Activated naive CD4-positive, alpha-beta T cell treated with anti-CD3 and anti-CD28 coated beads, Interleukin-2, amount 10 ng/mL, durations not matched to agents 7 days and 5 days (primary cell): ENCODE data around the gene MYO18A.

Experiments used
- CTCF ChIA-PET: fragments of 350-600 bp; sonication (Branson Sonifier 250); formaldehyde crosslinking; loops from one replicate; lab custom pipeline; 2021; ENCODE audit warnings: antibody characterized with exemption; lab: Charles Lee
- DNase-seq: peaks from one replicate; pipeline ENCODE4 v3.0.0-alpha.2; 2020
- H3K27ac Mint-ChIP-seq: one replicate; pipeline ENCODE4 v1.8.0; 2021; ENCODE audit warnings: mild to moderate bottlenecking, moderate library complexity, mixed read lengths
- H3K27me3 Mint-ChIP-seq: one replicate; pipeline ENCODE4 v1.8.0; 2021; ENCODE audit warnings: mild to moderate bottlenecking, mixed read lengths
- H3K36me3 Mint-ChIP-seq: one replicate; pipeline ENCODE4 v1.8.0; 2021; ENCODE audit warnings: mixed read lengths
- H3K4me1 Mint-ChIP-seq: one replicate; pipeline ENCODE4 v1.8.0; 2021; ENCODE audit warnings: mixed read lengths
- H3K4me3 Mint-ChIP-seq: one replicate; pipeline ENCODE4 v1.8.0; 2021; ENCODE audit warnings: mild to moderate bottlenecking, moderate library complexity, mixed read lengths
- H3K9me3 Mint-ChIP-seq: one replicate; pipeline ENCODE4 v1.8.0; 2021; ENCODE audit warnings: mixed read lengths

The MYO18A gene

GRCh38 chr17:29050176-29050575, 130.0 kb downstream of the MYO18A start:
- CTCF ChIA-PET = no interaction called here
- Mint-ChIP-seq H3K9me3 (no peaks in the 10 kb centered on the region), H3K27me3 (peaks cover 28% of the 10 kb centered on the region)

DNA sequence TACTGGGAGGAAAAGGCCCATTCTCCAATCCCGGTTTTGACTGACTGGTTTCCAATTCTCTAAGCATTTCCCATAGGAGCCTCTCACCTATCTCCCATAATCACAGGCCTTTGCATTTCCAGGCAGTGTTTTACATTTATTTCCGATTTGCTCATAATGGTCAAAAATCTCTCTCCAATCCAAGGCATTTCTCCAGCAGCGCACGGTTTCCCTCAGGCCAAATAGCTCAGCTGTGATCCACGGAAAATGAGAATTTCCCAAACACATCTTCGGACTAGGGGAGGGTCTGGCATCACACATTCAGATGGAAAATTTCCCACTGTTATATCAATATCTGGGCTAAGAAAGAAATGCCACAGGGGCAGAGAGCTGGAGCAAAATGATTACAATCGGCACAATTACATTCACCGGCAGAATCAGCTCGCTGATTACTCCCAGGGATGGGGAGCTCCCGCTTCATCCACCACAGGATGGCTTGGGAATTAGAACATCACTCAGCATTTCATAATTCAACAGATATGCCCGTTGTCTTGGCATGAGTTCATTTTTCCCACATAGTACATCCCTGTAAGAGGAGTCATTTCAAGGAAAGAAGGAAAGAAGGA, 130.6 kb downstream of the MYO18A start:
- H3K36me3 Mint-ChIP-seq = no peaks in the 10 kb centered on the region
- CTCF ChIA-PET = interaction anchor here (1.0 kb wide), 1 partner anchor 74 kb away, joined by 3 read pairs; no protein-coding TSS in a partner anchor
- DNase-seq = no peak
- no peak overlapping the region for H3K27ac Mint-ChIP-seq
- peaks cover 31% of the 10 kb centered on the region for H3K27me3 Mint-ChIP-seq
- H3K4me3 Mint-ChIP-seq = no peak overlapping the region
- no peaks in the 10 kb centered on the region for H3K4me1 Mint-ChIP-seq
- no peaks in the 10 kb centered on the region for H3K9me3 Mint-ChIP-seq

More at GRCh38 chr17:29050176-29050575, 130.0 kb downstream of the MYO18A start:
- H3K27ac Mint-ChIP-seq = no peak overlapping the region
- no peaks in the 10 kb centered on the region for H3K36me3 Mint-ChIP-seq
- no peaks in the 10 kb centered on the region for H3K4me1 Mint-ChIP-seq
- no peak for DNase-seq
- no peak overlapping the region for H3K4me3 Mint-ChIP-seq

DNA sequence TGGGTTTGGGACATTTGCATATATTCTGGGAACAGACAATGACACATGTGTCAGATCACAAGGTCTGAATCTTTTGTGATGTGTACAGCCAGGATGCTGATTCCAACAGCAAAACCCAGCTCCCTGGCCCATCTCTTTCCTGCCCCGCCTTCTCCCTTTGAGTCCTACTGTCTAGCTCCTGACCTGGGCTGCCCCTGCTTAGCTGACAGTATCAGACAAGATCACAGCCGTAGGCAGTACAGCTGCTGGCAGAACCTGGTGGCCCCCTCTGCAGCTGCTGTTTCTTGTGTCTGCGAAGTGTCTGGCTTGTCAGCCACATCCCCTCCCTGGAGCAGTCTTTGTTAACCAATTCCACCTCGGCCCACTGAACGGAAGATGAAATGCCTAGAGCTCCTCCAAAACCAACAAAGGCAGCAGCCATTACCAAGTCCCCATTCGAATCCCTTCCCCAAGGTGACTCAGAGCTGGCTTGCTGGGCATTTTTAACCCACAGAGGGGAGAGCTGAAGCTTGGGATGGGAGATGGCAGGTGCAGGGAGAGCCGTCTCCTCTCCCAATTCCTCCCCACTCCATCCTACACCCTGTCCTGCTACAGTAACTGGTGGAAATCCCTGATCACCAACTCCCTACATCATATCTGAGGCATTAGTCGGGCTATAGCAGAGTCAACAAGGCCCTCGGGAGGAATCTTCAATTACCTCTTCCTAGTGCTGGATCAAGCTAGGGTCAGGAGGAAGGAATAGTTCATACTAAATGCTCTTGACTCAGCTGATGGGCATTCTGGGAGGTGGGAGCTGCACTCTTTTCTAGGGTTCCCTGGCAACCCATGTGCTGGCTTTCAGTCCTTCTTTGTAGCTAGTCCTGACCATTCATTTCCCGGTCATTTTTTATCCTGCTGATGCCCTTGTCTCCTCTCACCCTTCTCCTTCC, 131.5 kb downstream of the MYO18A start:
- Mint-ChIP-seq H3K9me3 (no peaks in the 10 kb centered on the region), H3K4me3 (no peak overlapping the region), H3K27ac (no peak overlapping the region), H3K36me3 (no peaks in the 10 kb centered on the region), H3K27me3 (peaks cover 37% of the 10 kb centered on the region), H3K4me1 (no peaks in the 10 kb centered on the region)
- no peak for DNase-seq
- CTCF ChIA-PET = interaction anchor here (0.6 to 1.4 kb wide), 3 partner anchors 68 to 493 kb away, joined by 3 to 4 read pairs (median 3); no protein-coding TSS in a partner anchor

DNA sequence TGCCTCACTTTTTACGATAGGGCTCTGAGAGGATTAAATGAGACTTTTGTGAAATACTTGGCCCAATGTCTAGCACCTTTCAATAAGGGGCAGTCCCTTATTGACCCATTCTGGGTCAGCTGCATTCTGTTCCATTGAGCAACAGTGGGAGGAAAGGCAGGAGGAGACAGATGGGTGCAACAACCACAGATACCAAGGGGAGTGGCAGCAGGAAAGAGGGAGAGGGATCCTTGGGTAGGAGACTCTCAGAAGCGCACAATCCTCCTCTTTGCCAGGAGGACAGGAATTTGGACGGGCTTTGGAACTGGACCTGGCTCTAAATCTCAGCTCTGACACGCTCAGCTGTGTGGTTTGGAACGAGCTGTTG, 133.7 kb downstream of the MYO18A start:
- Mint-ChIP-seq H3K27me3 (peaks cover 52% of the 10 kb centered on the region), H3K4me1 (no peaks in the 10 kb centered on the region), H3K9me3 (no peaks in the 10 kb centered on the region), H3K36me3 (no peaks in the 10 kb centered on the region), H3K27ac (no peak overlapping the region), H3K4me3 (no peak overlapping the region)
- CTCF ChIA-PET = no interaction called here
- no peak for DNase-seq

GRCh38 chr17:29045734-29046472, 134.3 kb downstream of the MYO18A start:
- Mint-ChIP-seq H3K4me1 (no peaks in the 10 kb centered on the region), H3K27me3 (peaks cover 58% of the 10 kb centered on the region), H3K9me3 (no peaks in the 10 kb centered on the region), H3K4me3 (no peak overlapping the region), H3K36me3 (no peaks in the 10 kb centered on the region), H3K27ac (no peak overlapping the region)
- CTCF ChIA-PET = no interaction called here
- DNase-seq = no peak

DNA sequence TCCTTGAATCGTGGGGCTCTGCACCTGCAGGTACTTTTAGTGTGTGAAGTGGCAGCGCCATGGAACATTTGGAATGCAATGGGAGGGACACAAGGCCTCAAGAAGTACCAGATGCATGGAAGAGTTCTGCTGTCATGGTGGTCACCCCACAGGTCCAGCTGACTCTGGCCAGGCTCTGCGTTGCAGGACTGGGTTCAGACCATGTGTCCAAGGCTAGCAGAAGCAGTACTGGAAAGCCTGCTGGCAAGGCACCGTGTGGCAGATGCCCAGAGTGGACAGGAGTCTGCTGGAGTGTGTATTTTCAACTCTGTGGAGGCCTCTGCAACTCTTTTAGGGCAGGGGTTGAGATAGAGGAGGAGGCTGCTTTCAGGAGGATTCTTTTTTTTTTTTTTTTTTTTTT, 135.2 kb downstream of the MYO18A start:
- DNase-seq = no peak
- H3K27ac Mint-ChIP-seq = no peak overlapping the region
- CTCF ChIA-PET = interaction anchor here (1.6 kb wide), 1 partner anchor 80 kb away, joined by 3 read pairs; no protein-coding TSS in a partner anchor
- H3K27me3 Mint-ChIP-seq = peaks cover 60% of the 10 kb centered on the region
- H3K4me1 Mint-ChIP-seq = no peaks in the 10 kb centered on the region
- no peaks in the 10 kb centered on the region for H3K36me3 Mint-ChIP-seq
- no peaks in the 10 kb centered on the region for H3K9me3 Mint-ChIP-seq
- H3K4me3 Mint-ChIP-seq = no peak overlapping the region

DNA sequence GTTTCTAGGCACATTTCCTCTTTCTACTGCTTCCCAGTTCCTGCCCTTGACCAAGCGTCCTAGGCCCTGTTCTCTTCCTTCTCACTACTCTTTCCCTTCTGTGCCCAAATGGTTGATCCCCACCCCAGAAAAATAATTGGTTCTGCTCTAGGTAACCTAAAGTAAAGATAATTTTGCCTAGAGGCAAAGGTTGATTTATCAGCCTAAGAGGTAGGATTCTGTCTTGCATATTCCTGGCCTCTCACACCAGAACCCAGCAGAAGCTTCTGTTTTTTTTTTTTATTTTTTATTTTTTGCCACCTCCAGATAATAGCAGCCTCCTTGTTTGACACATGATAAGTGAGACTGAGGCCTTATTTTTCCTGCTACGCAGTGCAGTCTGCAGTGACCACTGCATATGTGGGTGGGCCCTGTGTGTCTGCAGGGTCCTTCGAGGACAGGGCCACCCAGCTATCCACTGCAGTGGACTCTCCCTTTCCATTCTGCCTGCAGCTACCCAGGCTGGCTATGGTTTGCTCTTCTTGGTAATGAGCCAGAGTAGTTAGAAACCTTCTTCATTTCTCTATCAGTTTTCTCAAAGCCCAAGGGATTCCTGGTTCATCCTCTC, 136.6 kb downstream of the MYO18A start:
- DNase-seq = no peak
- peaks cover 48% of the 10 kb centered on the region for H3K27me3 Mint-ChIP-seq
- CTCF ChIA-PET = interaction anchor here (1.6 kb wide), 1 partner anchor 79 kb away, joined by 3 read pairs; no protein-coding TSS in a partner anchor
- no peak overlapping the region for H3K27ac Mint-ChIP-seq
- no peak overlapping the region for H3K4me3 Mint-ChIP-seq
- H3K36me3 Mint-ChIP-seq = no peaks in the 10 kb centered on the region
- H3K9me3 Mint-ChIP-seq = no peaks in the 10 kb centered on the region
- H3K4me1 Mint-ChIP-seq = no peaks in the 10 kb centered on the region

GRCh38 chr17:29042679-29043538, 137.3 kb downstream of the MYO18A start, which contains the start of gene PIPOX:
Gene PIPOX (plus strand): TSS chr17:29043141. CDS start chr17:29043226, 85 bp downstream.
- DNase-seq = no peak
- H3K36me3 Mint-ChIP-seq = no peaks in the 10 kb centered on the region
- H3K27me3 Mint-ChIP-seq = peaks cover 44% of the 10 kb centered on the region
- no peaks in the 10 kb centered on the region for H3K4me1 Mint-ChIP-seq
- CTCF ChIA-PET = interaction anchor here (1.6 kb wide), 1 partner anchor 78 kb away, joined by 3 read pairs; no protein-coding TSS in a partner anchor
- no peak within 1 kb of the TSS for H3K4me3 Mint-ChIP-seq
- no peaks in the 10 kb centered on the region for H3K9me3 Mint-ChIP-seq
- H3K27ac Mint-ChIP-seq = no peak within 1 kb of the TSS

GRCh38 chr17:29042026-29042678, 138.0 kb downstream of the MYO18A start:
- no peaks in the 10 kb centered on the region for H3K36me3 Mint-ChIP-seq
- H3K9me3 Mint-ChIP-seq = no peaks in the 10 kb centered on the region
- CTCF ChIA-PET = interaction anchor here (1.1 kb wide), 1 partner anchor 135 kb away, joined by 3 read pairs; no protein-coding TSS in a partner anchor
- H3K4me1 Mint-ChIP-seq = no peaks in the 10 kb centered on the region
- DNase-seq = no peak
- peaks cover 43% of the 10 kb centered on the region for H3K27me3 Mint-ChIP-seq
- H3K4me3 Mint-ChIP-seq = no peak overlapping the region
- H3K27ac Mint-ChIP-seq = no peak overlapping the region

DNA sequence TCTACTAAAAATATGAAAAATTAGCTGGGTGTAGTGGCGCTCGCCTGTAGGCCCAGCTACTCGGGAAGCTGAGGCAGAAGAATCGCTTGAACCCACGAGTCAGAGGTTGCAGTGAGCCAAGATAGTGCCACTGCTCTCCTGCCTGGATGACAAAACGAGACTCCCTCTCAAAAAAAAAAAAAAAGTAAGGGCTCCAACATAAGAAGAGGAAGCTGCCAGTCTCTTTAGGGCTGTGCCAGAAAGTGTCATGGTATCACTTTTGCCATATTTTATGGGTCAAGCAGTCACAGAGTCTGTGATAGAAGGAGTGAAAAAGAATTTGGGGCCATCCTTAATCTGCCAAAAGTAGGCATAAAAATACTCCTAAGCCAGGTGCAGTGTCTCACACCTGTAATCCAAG, 138.6 kb downstream of the MYO18A start:
- Mint-ChIP-seq H3K9me3 (no peaks in the 10 kb centered on the region), H3K4me1 (no peaks in the 10 kb centered on the region), H3K27me3 (peaks cover 41% of the 10 kb centered on the region), H3K36me3 (no peaks in the 10 kb centered on the region), H3K27ac (no peak overlapping the region), H3K4me3 (no peak overlapping the region)
- no peak for DNase-seq
- CTCF ChIA-PET = interaction anchor here (1.1 kb wide), 1 partner anchor 136 kb away, joined by 3 read pairs; no protein-coding TSS in a partner anchor

DNA sequence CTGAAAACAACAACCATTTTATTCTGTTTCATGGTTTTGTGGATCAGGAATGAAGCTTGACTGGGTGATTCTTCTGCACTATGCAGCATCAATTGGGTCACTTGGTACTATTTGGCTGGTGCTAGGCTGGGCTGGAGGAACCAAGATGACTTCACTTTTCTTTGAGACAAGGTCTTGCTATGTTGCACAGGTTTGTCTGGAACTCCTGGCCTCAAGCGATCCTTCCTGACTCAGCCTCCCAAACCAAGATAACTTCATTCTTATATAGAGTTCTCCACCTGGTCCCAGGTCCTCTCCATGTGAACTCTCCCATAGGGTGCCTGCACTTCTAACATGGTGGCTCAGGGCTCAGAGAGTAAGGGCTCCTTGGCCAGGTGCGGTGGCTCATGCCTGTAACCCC, 139.1 kb downstream of the MYO18A start:
- no peak for DNase-seq
- Mint-ChIP-seq H3K27me3 (peaks cover 41% of the 10 kb centered on the region), H3K4me1 (no peaks in the 10 kb centered on the region), H3K27ac (no peak overlapping the region), H3K36me3 (no peaks in the 10 kb centered on the region), H3K4me3 (no peak overlapping the region), H3K9me3 (no peaks in the 10 kb centered on the region)
- CTCF ChIA-PET = interaction anchor here (1.1 kb wide), 1 partner anchor 136 kb away, joined by 3 read pairs; no protein-coding TSS in a partner anchor

DNA sequence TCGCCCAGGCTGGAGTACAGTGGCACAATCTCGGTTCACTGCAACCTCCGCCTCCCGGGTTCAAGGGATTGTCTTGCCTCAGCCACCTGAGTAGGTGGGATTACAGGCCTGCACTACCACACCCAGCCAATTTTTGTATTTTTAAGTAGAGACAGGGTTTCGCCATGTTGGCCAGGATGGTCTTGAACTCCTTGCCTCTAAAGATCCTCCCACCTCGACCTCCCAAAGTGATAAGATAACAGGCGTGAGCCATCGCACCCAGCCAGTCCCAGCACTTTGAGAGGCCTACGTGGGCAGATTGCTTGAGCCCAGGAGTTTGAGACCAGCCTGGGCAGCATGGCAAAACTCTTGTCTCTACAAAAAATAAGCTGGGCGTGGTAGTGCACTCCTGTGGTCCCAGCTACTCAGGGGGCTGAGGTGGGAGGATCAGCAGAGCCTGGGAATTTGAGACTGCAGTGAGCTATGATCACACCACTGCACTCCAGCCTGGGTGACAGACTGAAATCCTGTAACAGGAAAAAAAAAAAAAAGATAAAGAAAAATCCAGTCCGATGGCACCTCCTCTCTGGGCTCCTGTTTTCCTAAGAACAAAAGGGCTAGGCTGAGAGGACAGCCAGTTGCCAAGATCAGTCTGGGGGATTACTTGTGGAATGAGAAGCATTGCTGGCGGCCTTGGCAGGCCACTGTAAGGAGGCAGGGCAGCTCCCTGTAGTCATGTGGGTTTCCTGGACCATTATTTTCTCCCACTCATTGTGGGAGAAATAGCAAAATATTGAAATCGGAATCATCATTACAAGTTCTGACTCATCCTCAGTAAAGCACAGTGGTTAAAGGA, 140.2 kb downstream of the MYO18A start:
- H3K4me1 Mint-ChIP-seq = no peaks in the 10 kb centered on the region
- H3K27me3 Mint-ChIP-seq = peaks cover 50% of the 10 kb centered on the region
- H3K36me3 Mint-ChIP-seq = no peaks in the 10 kb centered on the region
- H3K27ac Mint-ChIP-seq = no peak overlapping the region
- DNase-seq = no peak
- CTCF ChIA-PET = no interaction called here
- no peaks in the 10 kb centered on the region for H3K9me3 Mint-ChIP-seq
- no peak overlapping the region for H3K4me3 Mint-ChIP-seq
